HEK293 (cell line): Measurements from ENCODE around the gene FGD5.

Experiments used
- CTCF ChIA-PET: fragments of 350-600 bp; formaldehyde crosslinking; extraction: SDS; loops from one replicate; lab custom pipeline; 2021; ENCODE audit warnings: antibody characterized with exemption; lab: Yijun Ruan, JAX
- POLR2A ChIA-PET: fragments of 300-600 bp; formaldehyde crosslinking; extraction: SDS; loops from one replicate; lab custom pipeline; 2020; ENCODE audit warnings: antibody characterized with exemption, inconsistent platforms; lab: Yijun Ruan, JAX
- H3K27ac ChIP-seq: fragments of 200-500 bp; sonication (Bioruptor generic); 2 replicates; pipeline ENCODE4 v1.5.1; 2014; ENCODE audit warnings: low read depth, low read length, control low read depth, inconsistent platforms; ENCODE audit errors: extremely low read depth
- H3K36me3 ChIP-seq, 2 experiments: fragments of 200-500 bp in 1 of 2; sonication (Bioruptor generic) in 1 of 2; 1 replicate in 1 of 2; 2 replicates in 1 of 2; pipeline ENCODE4 v1.5.1; 2014 to 2017; ENCODE audit warnings: inconsistent platforms in 2 of 2, low read length in 2 of 2; ENCODE audit not compliant: control insufficient read depth in 2 of 2, insufficient read depth in 1 of 2
- H3K4me1 ChIP-seq: fragments of 200-500 bp; sonication (Bioruptor generic); 2 replicates; pipeline ENCODE4 v1.5.1; 2014; ENCODE audit warnings: mild to moderate bottlenecking, low read length, inconsistent platforms; ENCODE audit not compliant: control insufficient read depth, insufficient read depth
- H3K4me3 ChIP-seq: 2 replicates; pipeline ENCODE4 v1.5.1; 2011; ENCODE audit warnings: low read depth, mild to moderate bottlenecking, control low read depth, low read length, moderate library complexity
- H3K9me3 ChIP-seq: fragments of 200-500 bp; sonication (Bioruptor generic); 2 replicates; pipeline ENCODE4 v1.5.1; 2014; ENCODE audit warnings: low read depth, low read length, inconsistent platforms; ENCODE audit not compliant: control insufficient read depth, insufficient read depth
- GLIS2 ChIP-seq: fragments of 450-650 bp; formaldehyde crosslinking; IDR thresholded peaks from 2 replicates; pipeline ENCODE4 v1.5.1; 2016; ENCODE audit warnings: missing biosample characterization, missing genetic modification characterization
- HOXC10 ChIP-seq: sonication (generic); formaldehyde crosslinking; IDR thresholded peaks from 2 replicates; pipeline ENCODE4 v1.8.1; 2023; ENCODE audit warnings: mild to moderate bottlenecking, missing genetic modification reagents
- MYNN ChIP-seq: fragments of 450-650 bp; formaldehyde crosslinking; IDR thresholded peaks from 2 replicates; pipeline ENCODE4 v1.5.1; 2016; ENCODE audit warnings: missing biosample characterization, missing genetic modification characterization, borderline replicate concordance
- OSR2 ChIP-seq: fragments of 450-650 bp; formaldehyde crosslinking; IDR thresholded peaks from 2 replicates; pipeline ENCODE4 v1.5.1; 2016; ENCODE audit warnings: missing biosample characterization, missing genetic modification characterization
- ZBTB20 ChIP-seq: fragments of 450-650 bp; formaldehyde crosslinking; IDR thresholded peaks from 2 replicates; pipeline ENCODE4 v1.5.1; 2016; ENCODE audit warnings: missing biosample characterization, missing genetic modification characterization
- ZIC2 ChIP-seq: fragments of 450-650 bp; formaldehyde crosslinking; IDR thresholded peaks from 2 replicates; pipeline ENCODE4 v1.5.1; 2016; ENCODE audit warnings: missing biosample characterization, missing genetic modification characterization
- ZNF248 ChIP-seq: fragments of 450-650 bp; formaldehyde crosslinking; IDR thresholded peaks from 2 replicates; pipeline ENCODE4 v1.5.1; 2017; ENCODE audit warnings: missing biosample characterization, missing genetic modification characterization
- ZNF292 ChIP-seq: fragments of 450-650 bp; formaldehyde crosslinking; IDR thresholded peaks from 2 replicates; pipeline ENCODE4 v1.5.1; 2016; ENCODE audit warnings: low read depth, missing biosample characterization, missing genetic modification characterization, borderline replicate concordance
- ZNF391 ChIP-seq: fragments of 450-650 bp; formaldehyde crosslinking; IDR thresholded peaks from 2 replicates; pipeline ENCODE4 v1.5.1; 2016; ENCODE audit warnings: low read depth, missing biosample characterization, missing genetic modification characterization, borderline replicate concordance
- ZNF510 ChIP-seq: fragments of 450-650 bp; formaldehyde crosslinking; IDR thresholded peaks from 2 replicates; pipeline ENCODE4 v1.5.1; 2018; ENCODE audit warnings: mild to moderate bottlenecking, missing genetic modification characterization, missing biosample characterization; ENCODE audit not compliant: insufficient replicate concordance
- ZNF548 ChIP-seq: fragments of 450-650 bp; formaldehyde crosslinking; IDR thresholded peaks from 2 replicates; pipeline ENCODE4 v1.5.1; 2016; ENCODE audit warnings: missing biosample characterization, missing genetic modification characterization
- ZNF664 ChIP-seq: fragments of 450-650 bp; formaldehyde crosslinking; IDR thresholded peaks from 2 replicates; pipeline ENCODE4 v1.5.1; 2016; ENCODE audit warnings: missing biosample characterization, missing genetic modification characterization
- ZNF792 ChIP-seq: fragments of 450-650 bp; formaldehyde crosslinking; IDR thresholded peaks from 2 replicates; pipeline ENCODE4 v1.5.1; 2016; ENCODE audit warnings: missing biosample characterization, missing genetic modification characterization
- ZSCAN30 ChIP-seq: fragments of 450-650 bp; IDR thresholded peaks from 2 replicates; pipeline ENCODE4 v1.5.1; 2018; ENCODE audit warnings: missing biosample characterization, mild to moderate bottlenecking, missing genetic modification characterization, moderate library complexity
- TF ChIP-seq, protein P1 (sequence below): IDR thresholded peaks from 2 replicates; pipeline ENCODE4 v1.6.1; 2011; ENCODE audit warnings: mild to moderate bottlenecking, low read depth, low read length, borderline replicate concordance
- TF ChIP-seq, protein P2 (sequence below): fragments of 450-650 bp; formaldehyde crosslinking; IDR thresholded peaks from 2 replicates; pipeline ENCODE4 v1.5.1; 2016; ENCODE audit warnings: missing biosample characterization, missing genetic modification characterization
- TF ChIP-seq, protein P3 (sequence below): fragments of 450-650 bp; formaldehyde crosslinking; IDR thresholded peaks from 2 replicates; pipeline ENCODE4 v1.5.1; 2017; ENCODE audit warnings: missing biosample characterization, missing genetic modification characterization

FGD5 gene

DNA sequence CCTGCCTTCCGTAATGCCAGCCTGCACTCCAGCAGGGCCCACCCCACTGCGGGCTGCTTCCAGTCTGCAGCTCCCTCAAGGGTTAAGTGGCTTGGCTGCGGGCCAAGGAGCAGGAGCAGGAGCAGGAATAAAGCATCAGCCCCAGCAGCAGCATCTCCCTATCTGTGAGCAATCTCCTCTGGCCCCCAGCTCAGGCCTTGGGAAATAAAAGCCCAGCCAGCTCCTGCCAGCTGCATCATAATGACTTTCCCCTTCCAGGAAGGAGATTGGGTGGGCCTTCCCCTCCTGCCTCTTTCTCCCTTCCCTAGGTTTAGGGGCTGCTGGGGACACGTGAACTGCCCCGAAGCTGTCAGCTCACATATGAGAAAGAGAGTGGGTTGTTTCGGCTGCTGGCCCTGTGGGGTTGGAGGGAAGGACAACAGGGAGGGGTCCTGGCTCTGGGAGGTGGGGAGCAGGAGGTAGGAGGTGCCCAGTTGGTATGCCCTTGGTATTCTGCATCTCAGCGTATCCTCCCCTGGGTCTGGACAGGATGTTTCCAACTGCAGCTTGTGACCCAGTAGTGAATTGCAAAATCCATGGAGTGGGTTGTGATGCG is 34.6 kb upstream of the FGD5 start:
- ChIA-PET CTCF (interaction anchor here (0.7 kb wide), 2 partner anchors 9 to 276 kb away, joined by 3 read pairs; no protein-coding TSS in a partner anchor), POLR2A (interaction anchor here (0.5 kb wide), 1 partner anchor 729 kb away, joined by 4 read pairs; no protein-coding TSS in a partner anchor)
- Histone ChIP-seq H3K36me3 (no peaks in the 10 kb centered on the region), H3K27ac (no peak overlapping the region), H3K9me3 (no peaks in the 10 kb centered on the region), H3K4me3 (no peak overlapping the region), H3K4me1 (no peaks in the 10 kb centered on the region)
- TF ChIP-seq ZNF792 (tag by site-specific recombination): no peak
- TF ChIP-seq, protein P1, sequence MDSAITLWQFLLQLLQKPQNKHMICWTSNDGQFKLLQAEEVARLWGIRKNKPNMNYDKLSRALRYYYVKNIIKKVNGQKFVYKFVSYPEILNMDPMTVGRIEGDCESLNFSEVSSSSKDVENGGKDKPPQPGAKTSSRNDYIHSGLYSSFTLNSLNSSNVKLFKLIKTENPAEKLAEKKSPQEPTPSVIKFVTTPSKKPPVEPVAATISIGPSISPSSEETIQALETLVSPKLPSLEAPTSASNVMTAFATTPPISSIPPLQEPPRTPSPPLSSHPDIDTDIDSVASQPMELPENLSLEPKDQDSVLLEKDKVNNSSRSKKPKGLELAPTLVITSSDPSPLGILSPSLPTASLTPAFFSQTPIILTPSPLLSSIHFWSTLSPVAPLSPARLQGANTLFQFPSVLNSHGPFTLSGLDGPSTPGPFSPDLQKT: no peak
- TF ChIP-seq ZNF510 (tag by site-specific recombination): no peak
- TF ChIP-seq HOXC10 (CRISPR knock-in tag): no peak
- TF ChIP-seq OSR2: peak; percentile 44
- TF ChIP-seq, protein P2, sequence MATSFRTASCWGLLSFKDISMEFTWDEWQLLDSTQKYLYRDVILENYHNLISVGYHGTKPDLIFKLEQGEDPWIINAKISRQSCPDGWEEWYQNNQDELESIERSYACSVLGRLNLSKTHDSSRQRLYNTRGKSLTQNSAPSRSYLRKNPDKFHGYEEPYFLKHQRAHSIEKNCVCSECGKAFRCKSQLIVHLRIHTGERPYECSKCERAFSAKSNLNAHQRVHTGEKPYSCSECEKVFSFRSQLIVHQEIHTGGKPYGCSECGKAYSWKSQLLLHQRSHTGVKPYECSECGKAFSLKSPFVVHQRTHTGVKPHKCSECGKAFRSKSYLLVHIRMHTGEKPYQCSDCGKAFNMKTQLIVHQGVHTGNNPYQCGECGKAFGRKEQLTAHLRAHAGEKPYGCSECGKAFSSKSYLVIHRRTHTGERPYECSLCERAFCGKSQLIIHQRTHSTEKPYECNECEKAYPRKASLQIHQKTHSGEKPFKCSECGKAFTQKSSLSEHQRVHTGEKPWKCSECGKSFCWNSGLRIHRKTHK (tag by site-specific recombination): no peak
- TF ChIP-seq ZNF292: no peak
- TF ChIP-seq, protein P3, sequence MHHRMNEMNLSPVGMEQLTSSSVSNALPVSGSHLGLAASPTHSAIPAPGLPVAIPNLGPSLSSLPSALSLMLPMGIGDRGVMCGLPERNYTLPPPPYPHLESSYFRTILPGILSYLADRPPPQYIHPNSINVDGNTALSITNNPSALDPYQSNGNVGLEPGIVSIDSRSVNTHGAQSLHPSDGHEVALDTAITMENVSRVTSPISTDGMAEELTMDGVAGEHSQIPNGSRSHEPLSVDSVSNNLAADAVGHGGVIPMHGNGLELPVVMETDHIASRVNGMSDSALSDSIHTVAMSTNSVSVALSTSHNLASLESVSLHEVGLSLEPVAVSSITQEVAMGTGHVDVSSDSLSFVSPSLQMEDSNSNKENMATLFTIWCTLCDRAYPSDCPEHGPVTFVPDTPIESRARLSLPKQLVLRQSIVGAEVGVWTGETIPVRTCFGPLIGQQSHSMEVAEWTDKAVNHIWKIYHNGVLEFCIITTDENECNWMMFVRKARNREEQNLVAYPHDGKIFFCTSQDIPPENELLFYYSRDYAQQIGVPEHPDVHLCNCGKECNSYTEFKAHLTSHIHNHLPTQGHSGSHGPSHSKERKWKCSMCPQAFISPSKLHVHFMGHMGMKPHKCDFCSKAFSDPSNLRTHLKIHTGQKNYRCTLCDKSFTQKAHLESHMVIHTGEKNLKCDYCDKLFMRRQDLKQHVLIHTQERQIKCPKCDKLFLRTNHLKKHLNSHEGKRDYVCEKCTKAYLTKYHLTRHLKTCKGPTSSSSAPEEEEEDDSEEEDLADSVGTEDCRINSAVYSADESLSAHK (tag by site-specific recombination): no peak
- no peak for TF ChIP-seq ZNF548 (tag by site-specific recombination)
- TF ChIP-seq ZNF248 (tag by site-specific recombination): no peak
- no peak for TF ChIP-seq ZSCAN30 (tag by site-specific recombination)
- no peak for TF ChIP-seq GLIS2
- 0 out of 2 replicates have a peak, but pooled peaks have one; percentile 28 for TF ChIP-seq ZBTB20
- TF ChIP-seq MYNN (tag by site-specific recombination): no peak
- TF ChIP-seq ZIC2 (tag by site-specific recombination): 0 out of 2 replicates have a peak, but pooled peaks have one; percentile 29

DNA sequence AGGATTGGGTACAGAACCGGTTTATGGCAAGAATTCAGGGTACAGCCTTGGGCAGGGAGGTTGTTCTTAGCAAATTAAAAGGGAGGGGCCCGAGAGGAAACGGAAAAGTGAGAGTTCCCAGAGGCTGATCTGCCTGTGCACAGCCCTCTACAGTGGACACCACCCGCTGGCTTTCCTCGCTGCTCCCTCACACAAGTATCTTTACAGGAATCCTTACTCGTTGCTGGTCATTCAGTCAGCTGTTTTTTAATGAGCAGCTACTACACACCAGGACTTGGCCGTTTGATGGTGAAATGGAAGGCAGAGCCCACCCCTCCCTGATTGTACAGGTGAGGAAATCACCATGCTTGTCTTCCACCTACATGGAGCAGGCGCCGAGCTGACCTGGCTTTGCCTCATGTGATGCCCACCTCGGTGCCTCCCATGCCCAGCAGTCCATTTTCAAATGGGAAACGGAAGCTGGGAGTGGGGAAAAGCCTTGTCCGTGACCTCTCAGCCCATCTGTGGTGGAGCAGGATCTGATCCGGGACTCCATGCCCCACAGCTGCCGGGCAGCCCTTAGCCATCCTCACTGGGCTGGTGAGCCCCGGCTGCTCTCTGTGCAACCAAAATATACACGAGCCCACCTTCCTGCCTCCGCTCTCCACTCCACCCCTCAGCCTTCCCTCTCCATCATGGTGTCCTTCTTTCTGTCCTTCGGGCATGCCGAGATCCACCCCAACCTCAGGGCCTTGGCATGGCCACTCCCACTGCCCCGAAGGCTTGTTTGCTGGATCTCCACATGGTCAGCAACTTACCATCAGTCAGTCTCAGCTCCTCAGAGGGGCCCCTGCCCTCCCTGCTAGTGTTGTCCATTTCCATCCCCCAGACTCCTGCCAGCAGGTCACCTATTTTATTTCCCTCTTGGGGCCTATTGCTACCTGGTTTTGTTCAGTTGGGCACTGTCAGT is 33.3 kb upstream of the FGD5 start:
- H3K4me3 ChIP-seq: no peak overlapping the region
- TF ChIP-seq ZNF664 (tag by site-specific recombination) (peak; percentile 86), ZNF391 (tag by site-specific recombination) (no peak)
- H3K4me1 ChIP-seq: no peaks in the 10 kb centered on the region
- no peak overlapping the region for H3K27ac ChIP-seq
- ChIA-PET CTCF (no interaction called here), POLR2A (no interaction called here)
- no peaks in the 10 kb centered on the region for H3K36me3 ChIP-seq
- no peaks in the 10 kb centered on the region for H3K9me3 ChIP-seq
